Panc1 (cell line): Measurements from ENCODE around the gene DCHS1. TPM values are rescaled to one million over a fixed set of nuclear protein-coding genes. Genes with fewer than 3 reads are reported as not detected.

ENCODE experiments used
- total RNA-seq: library from RNA; stranded (reverse); gene quantifications from one replicate; pipeline ENCODE4 v1.2.1, GENCODE V29; 2021; ENCODE audit not compliant: unreplicated experiment

DCHS1 gene
- total RNA-seq, 1 experiment from 2014 or later = 2.2 TPM

Other genes with a start within 250 kb of the DCHS1 start
- 9.6 TPM for gene APBB1, start 236.7 kb downstream of the DCHS1 start, total RNA-seq
- 1.0 TPM for gene HPX, start 214.8 kb downstream of the DCHS1 start, total RNA-seq
- 35.4 TPM for gene TRIM3, start 181.9 kb downstream of the DCHS1 start, total RNA-seq
- gene ARFIP2, start 174.5 kb downstream of the DCHS1 start, total RNA-seq = 116 TPM
- gene TIMM10B, start 174.3 kb downstream of the DCHS1 start, total RNA-seq = 63.8 TPM
- 10.6 TPM for gene DNHD1, start 158.5 kb downstream of the DCHS1 start, total RNA-seq
- gene RRP8, start 52.2 kb downstream of the DCHS1 start, total RNA-seq = 23.1 TPM
- gene ILK, start 52.0 kb downstream of the DCHS1 start, total RNA-seq = 204 TPM
- 387 TPM for gene TAF10, start 43.6 kb downstream of the DCHS1 start, total RNA-seq
- gene TPP1, start 36.4 kb downstream of the DCHS1 start, total RNA-seq = 200 TPM
- 115 TPM for gene MRPL17, start 27.5 kb upstream of the DCHS1 start, total RNA-seq
- gene OR2AG2, start 116.2 kb upstream of the DCHS1 start, total RNA-seq = 0.18 TPM
- gene OR2AG1, start 127.2 kb upstream of the DCHS1 start, total RNA-seq = not detected
- gene OR6A2, start 143.9 kb upstream of the DCHS1 start, total RNA-seq = 0.15 TPM
- gene OR10A5, start 189.9 kb upstream of the DCHS1 start, total RNA-seq = not detected
- gene OR10A2, start 207.2 kb upstream of the DCHS1 start, total RNA-seq = not detected
- gene OR10A4, start 220.8 kb upstream of the DCHS1 start, total RNA-seq = not detected
- gene OR2D2, start 236.7 kb upstream of the DCHS1 start, total RNA-seq = 0.49 TPM